ENCODE data around the gene HDGFL2. TPM values are rescaled to one million over a fixed set of nuclear protein-coding genes. Genes with fewer than 3 reads are reported as not detected.

HDGFL2 gene
- total RNA-seq, 1 experiment from 2014 or later = 75.2 TPM

- BruUV-seq (replicated peaks) = no TSS peak
- Histone ChIP-seq H3K27me3 (ENCODE audit: insufficient read depth, low read length) (no peaks in the 10 kb centered on the region), H2AFZ (ENCODE audit: low read depth, low read length, poor library complexity, severe bottlenecking) (peak overlapping the region; percentile 95), H4K20me1 (ENCODE audit: insufficient read depth) (no peaks in the 10 kb centered on the region), H3K4me3 (replicated peaks in 1 of 2; ENCODE audit: low read depth in 1 of 2, low read length in 2 of 2) (peak overlapping the region; percentile 61 to 92), H3K9ac (ENCODE audit: low read length) (peak overlapping the region; percentile 92), H3K4me1 (ENCODE audit: control insufficient read depth in 1 of 2, insufficient read depth in 2 of 2, low read length in 2 of 2) (peaks cover 14 to 29% of the 10 kb centered on the region in 2 experiments), H3K4me2 (ENCODE audit: low read length) (peak overlapping the region; percentile 99), H3K9me2 (ENCODE audit: insufficient read depth) (no peaks in the 10 kb centered on the region), H3K27ac (ENCODE audit: low read depth, low read length) (peak overlapping the region; percentile 93), H3K36me3 (ENCODE audit: control insufficient read depth in 1 of 2, insufficient read depth in 2 of 2, low read length in 2 of 2) (peaks cover 0 to 8% of the 10 kb centered on the region in 2 experiments; a peak in 1 of 4 replicates), H3K79me2 (ENCODE audit: insufficient read depth, low read length) (peaks cover 27% of the 10 kb centered on the region), H3K9me3 (ENCODE audit: control insufficient read depth in 1 of 2, insufficient read depth in 1 of 2, low read depth in 1 of 2, low read length in 2 of 2) (no peaks in the 10 kb centered on the region)
- ChIA-PET RAD21 (ENCODE audit: low non-redundant PET in 1 of 2, low total read pairs in 2 of 2, uncharacterized antibody in 2 of 2, unreplicated experiment in 2 of 2) (interaction anchor here in 1 of 2 experiments (0.6 to 1.3 kb wide), 2 partner anchors 9 to 96 kb away, joined by 3 to 4 read pairs; no protein-coding TSS in a partner anchor), CTCF (interaction anchor here (0.7 to 1.6 kb wide), 11 partner anchors 11 to 338 kb away, joined by 3 to 7 read pairs (median 5); partner anchors contain the start of gene SH3GL1), POLR2A (interaction anchor here (0.6 to 2.3 kb wide), 13 partner anchors 9 to 486 kb away, joined by 3 to 8 read pairs (median 4); partner anchors contain the start of genes CHAF1A, EEF2, MPND and PLIN3)
- DNase-seq (ENCODE audit: low read depth, low spot score) (peak; percentile 100), ATAC-seq (peak; percentile 88)
- intact Hi-C loops (cut with micrococcal nuclease) = no loop called here
- peak; percentile 37 for TF ChIP-seq POLR2A (IDR thresholded peaks at IDR 0.05; ENCODE audit: borderline replicate concordance, extremely low read depth, insufficient read depth, insufficient read length)
- no peak for TF ChIP-seq ZFX (IDR thresholded peaks at IDR 0.05)
- TF ChIP-seq YY1 (IDR thresholded peaks at IDR 0.05; ENCODE audit: extremely low read depth, insufficient replicate concordance, low read depth, low read length) = peak; percentile 31
- peak; percentile 98 for TF ChIP-seq SP1 (IDR thresholded peaks at IDR 0.05; ENCODE audit: low read depth)
- peak; percentile 52; the same call in 1 of the 2 replicates for TF ChIP-seq POLR2AphosphoS5 (IDR thresholded peaks at IDR 0.05; ENCODE audit: low read depth, low read length)
- TF ChIP-seq TCF7L2 (IDR thresholded peaks at IDR 0.05; ENCODE audit: borderline replicate concordance, extremely low read depth, insufficient read depth, insufficient read length) = no peak
- no peak for TF ChIP-seq EZH2phosphoT487 (IDR thresholded peaks at IDR 0.05; ENCODE audit: borderline replicate concordance)
Observed at GRCh38 chr19:4471403-4472173, 509 bp upstream of the HDGFL2 start.
